Loucy (cell line): ENCODE data around the gene AVL9.
"Not testable (repeated sequence)": the region's sequence is repeated elsewhere in the genome, so short reads cannot be mapped to it uniquely, and the experiment has no call there.

Experiments used
- EZH2phosphoT487 ChIP-seq: fragments of 200-600 bp; IDR thresholded peaks from 2 replicates; pipeline ENCODE4 v1.6.1; 2018; ENCODE audit warnings: antibody characterized with exemption, mild to moderate bottlenecking, moderate library complexity, borderline replicate concordance
- TF ChIP-seq, protein P1 (sequence below): fragments of 200-600 bp; sonication (generic); conservative IDR thresholded peaks from 2 replicates; pipeline ENCODE4 v1.5.1; 2014; ENCODE audit warnings: mild to moderate bottlenecking, antibody characterized with exemption, low read length

DNA sequence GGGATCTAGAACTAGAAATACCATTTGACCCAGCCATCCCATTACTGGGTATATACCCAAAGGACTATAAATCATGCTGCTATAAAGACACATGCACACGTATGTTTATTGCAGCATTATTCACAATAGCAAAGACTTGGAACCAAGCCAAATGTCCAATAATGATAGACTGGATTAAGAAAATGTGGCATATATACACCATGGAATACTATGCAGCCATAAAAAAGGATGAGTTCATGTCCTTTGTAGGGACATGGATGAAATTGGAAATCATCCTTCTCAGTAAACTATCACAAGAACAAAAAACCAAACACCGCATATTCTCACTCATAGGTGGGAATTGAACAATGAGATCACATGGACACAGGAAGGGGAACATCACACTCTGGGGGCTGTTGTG lies 25.3 kb upstream of the AVL9 start:
- TF ChIP-seq, protein P1, sequence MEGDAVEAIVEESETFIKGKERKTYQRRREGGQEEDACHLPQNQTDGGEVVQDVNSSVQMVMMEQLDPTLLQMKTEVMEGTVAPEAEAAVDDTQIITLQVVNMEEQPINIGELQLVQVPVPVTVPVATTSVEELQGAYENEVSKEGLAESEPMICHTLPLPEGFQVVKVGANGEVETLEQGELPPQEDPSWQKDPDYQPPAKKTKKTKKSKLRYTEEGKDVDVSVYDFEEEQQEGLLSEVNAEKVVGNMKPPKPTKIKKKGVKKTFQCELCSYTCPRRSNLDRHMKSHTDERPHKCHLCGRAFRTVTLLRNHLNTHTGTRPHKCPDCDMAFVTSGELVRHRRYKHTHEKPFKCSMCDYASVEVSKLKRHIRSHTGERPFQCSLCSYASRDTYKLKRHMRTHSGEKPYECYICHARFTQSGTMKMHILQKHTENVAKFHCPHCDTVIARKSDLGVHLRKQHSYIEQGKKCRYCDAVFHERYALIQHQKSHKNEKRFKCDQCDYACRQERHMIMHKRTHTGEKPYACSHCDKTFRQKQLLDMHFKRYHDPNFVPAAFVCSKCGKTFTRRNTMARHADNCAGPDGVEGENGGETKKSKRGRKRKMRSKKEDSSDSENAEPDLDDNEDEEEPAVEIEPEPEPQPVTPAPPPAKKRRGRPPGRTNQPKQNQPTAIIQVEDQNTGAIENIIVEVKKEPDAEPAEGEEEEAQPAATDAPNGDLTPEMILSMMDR, result not testable (repeated sequence)
- not testable (repeated sequence) for TF ChIP-seq EZH2phosphoT487
